Endothelial cell of umbilical vein (primary cell): ENCODE data around the gene ACR. TPM values are rescaled to one million over a fixed set of nuclear protein-coding genes. Genes with fewer than 3 reads are reported as not detected.

Experiments
- BruUV-seq: library from RNA; stranded (reverse); fragments of 400-500 nt; replicated peaks from 2 replicates; lab custom pipeline; 2021; lab: Mats Ljungman, UMichigan
- CTCF ChIA-PET: fragments of 300-600, 350-600 bp; sonication (Branson Sonifier 250); formaldehyde crosslinking; loops from one replicate; lab custom pipeline; 2021; ENCODE audit warnings: antibody characterized with exemption, inconsistent platforms; lab: Charles Lee
- POLR2A ChIA-PET: fragments of 300-600, 350-600 bp; sonication (Branson Sonifier 250); formaldehyde crosslinking; loops from one replicate; lab custom pipeline; 2021; ENCODE audit warnings: antibody characterized with exemption, inconsistent platforms; lab: Charles Lee
- DNase-seq: peaks from one replicate; pipeline ENCODE4 v3.0.0-alpha.2; 2011; ENCODE audit warnings: low read depth, low spot score
- FAIRE-seq: peaks from 2 replicates; lab custom pipeline; 2011; peaks lifted over from hg19 to GRCh38; lab: Jason Lieb, UNC
- H2AFZ ChIP-seq: 2 replicates; pipeline ENCODE4 v1.6.0; 2012; ENCODE audit warnings: low read depth, low read length, control low read depth, inconsistent platforms
- H3K27ac ChIP-seq: 2 replicates; pipeline ENCODE4 v1.5.1; 2011; ENCODE audit warnings: low read depth, mild to moderate bottlenecking, control low read depth, low read length, moderate library complexity; ENCODE audit not compliant: insufficient read depth
- H3K27me3 ChIP-seq, 2 experiments: 2 replicates each; pipeline versions ENCODE4 v1.6.0 to v1.6.1; 2011; ENCODE audit warnings: low read length in 2 of 2, mixed read lengths in 1 of 2; ENCODE audit not compliant: control insufficient read depth in 2 of 2, insufficient read depth in 2 of 2
- H3K36me3 ChIP-seq, 2 experiments: 2 replicates in 1 of 2; 3 replicates in 1 of 2; pipeline ENCODE4 v1.5.1; 2011; ENCODE audit warnings: low read length in 2 of 2, mild to moderate bottlenecking in 1 of 2, moderate library complexity in 1 of 2; ENCODE audit not compliant: control insufficient read depth in 2 of 2, insufficient read depth in 2 of 2; ENCODE audit errors: extremely low read depth in 1 of 2
- H3K4me1 ChIP-seq: 3 replicates; pipeline ENCODE4 v1.5.1; 2011; ENCODE audit warnings: mild to moderate bottlenecking, low read length; ENCODE audit not compliant: control insufficient read depth, insufficient read depth; ENCODE audit errors: extremely low read depth
- H3K4me2 ChIP-seq: 2 replicates; pipeline ENCODE4 v1.6.1; 2011; ENCODE audit warnings: low read length, control low read depth, mixed read lengths; ENCODE audit not compliant: insufficient read depth
- H3K4me3 ChIP-seq, 3 experiments: fragments of 200-600 bp in 1 of 3; sonication (generic), shearing (Covaris generic) in 1 of 3; replicated peaks in 1 of 3; 2 replicates each; pipeline ENCODE4 v1.5.1; 2011 to 2016; ENCODE audit warnings: control low read depth in 3 of 3, low read length in 3 of 3, mild to moderate bottlenecking in 2 of 3, inconsistent platforms in 1 of 3, low read depth in 1 of 3, moderate library complexity in 1 of 3; ENCODE audit not compliant: insufficient read depth in 1 of 3
- H3K79me2 ChIP-seq: 2 replicates; pipeline ENCODE4 v1.6.0; 2012; ENCODE audit warnings: low read length, inconsistent platforms; ENCODE audit not compliant: control insufficient read depth, insufficient read depth
- H3K9ac ChIP-seq: replicated peaks from 2 replicates; pipeline ENCODE3; 2011; ENCODE audit warnings: low read length, control low read depth; ENCODE audit not compliant: insufficient read depth; ENCODE audit errors: extremely low read depth
- H3K9me1 ChIP-seq: replicated peaks from 3 replicates; pipeline ENCODE4 v1.6.0; 2011; ENCODE audit warnings: mild to moderate bottlenecking, low read length; ENCODE audit not compliant: control insufficient read depth, insufficient read depth; ENCODE audit errors: extremely low read depth
- H3K9me3 ChIP-seq: replicated peaks from 2 replicates; pipeline ENCODE4 v1.5.1; 2012; ENCODE audit warnings: low read length, inconsistent platforms; ENCODE audit not compliant: control insufficient read depth, insufficient read depth
- H4K20me1 ChIP-seq: replicated peaks from 2 replicates; pipeline ENCODE3; 2011; ENCODE audit warnings: mild to moderate bottlenecking, low read length; ENCODE audit not compliant: control insufficient read depth, insufficient read depth; ENCODE audit errors: extremely low read depth
- EZH2 ChIP-seq: IDR thresholded peaks from 2 replicates; pipeline ENCODE4 v1.6.1; 2012; ENCODE audit warnings: borderline replicate concordance, low read depth, mild to moderate bottlenecking, moderate library complexity, low read length, inconsistent platforms; ENCODE audit not compliant: severe bottlenecking
- FOS ChIP-seq: IDR thresholded peaks from 2 replicates; pipeline ENCODE4 v1.6.1; 2011; ENCODE audit warnings: mild to moderate bottlenecking, low read length, moderate library complexity, borderline replicate concordance; ENCODE audit not compliant: insufficient read depth
- GATA2 ChIP-seq: IDR thresholded peaks from 2 replicates; pipeline ENCODE4 v1.7.0; 2011; ENCODE audit warnings: low read depth, mild to moderate bottlenecking, moderate library complexity, mixed read lengths, low read length; ENCODE audit not compliant: insufficient read length, insufficient read depth
- JUN ChIP-seq: IDR thresholded peaks from 2 replicates; pipeline ENCODE4 v1.6.1; 2011; ENCODE audit warnings: borderline replicate concordance, low read depth; ENCODE audit not compliant: insufficient read length, insufficient read depth
- MYC ChIP-seq: IDR thresholded peaks from one replicate; pipeline ENCODE4 v1.6.1; 2011; ENCODE audit warnings: mild to moderate bottlenecking, low read depth, low read length
- POLR2A ChIP-seq: IDR thresholded peaks from 2 replicates; pipeline ENCODE4 v1.6.1; 2012; ENCODE audit warnings: low read depth, mild to moderate bottlenecking, control low read depth, low read length
- POLR2AphosphoS5 ChIP-seq: IDR thresholded peaks from 2 replicates; pipeline ENCODE4 v1.6.1; 2012; ENCODE audit warnings: low read depth, mild to moderate bottlenecking, control low read depth, low read length, moderate library complexity; ENCODE audit not compliant: insufficient read depth
- dilution Hi-C: fragments of 300-500 bp; cut with MboI; formaldehyde crosslinking; loops from one replicate; pipeline ENCODE4 v1.15.0; 2019; ENCODE audit warnings: low sequenced_read_pairs; ENCODE audit not compliant: extremely low pct_ligation_motif_present
- intact Hi-C: fragments of 100-400 bp; cut with micrococcal nuclease; formaldehyde crosslinking; loops from one replicate; pipeline ENCODE4 v1.10.0; 2022
- polyA plus RNA-seq, 4 experiments: library from polyadenylated mRNA; depleted of rRNA in 3 of 4; stranded (reverse) in 3 of 4; unstranded in 1 of 4; fragments of >200 nt; gene quantifications; 2 replicates each; pipeline versions ENCODE4 v1.2.1 to v1.2.3, GENCODE V29; 2011 to 2012; ENCODE audit warnings: missing spikeins in 1 of 4
- total RNA-seq: library from RNA; stranded (reverse); gene quantifications from 2 replicates; pipeline ENCODE4 v1.2.3, GENCODE V29; 2021
- TF ChIP-seq, protein P1 (sequence below), 2 donors: IDR thresholded peaks; 1 replicate in 1 of 2; 2 replicates in 1 of 2; pipeline ENCODE4 v1.5.1; 2011; ENCODE audit warnings: low read length in 2 of 2, mild to moderate bottlenecking in 2 of 2, moderate library complexity in 2 of 2, control low read depth in 1 of 2, inconsistent platforms in 1 of 2, low read depth in 1 of 2; ENCODE audit not compliant: insufficient read depth in 1 of 2; ENCODE audit errors: extremely low read depth in 1 of 2

Gene ACR
- total and polyA plus RNA-seq, 2 donors (not counting 3 experiments of a cell fraction or from before 2014, with no cell fraction given): 0.91 to 4.1 TPM

DNA sequence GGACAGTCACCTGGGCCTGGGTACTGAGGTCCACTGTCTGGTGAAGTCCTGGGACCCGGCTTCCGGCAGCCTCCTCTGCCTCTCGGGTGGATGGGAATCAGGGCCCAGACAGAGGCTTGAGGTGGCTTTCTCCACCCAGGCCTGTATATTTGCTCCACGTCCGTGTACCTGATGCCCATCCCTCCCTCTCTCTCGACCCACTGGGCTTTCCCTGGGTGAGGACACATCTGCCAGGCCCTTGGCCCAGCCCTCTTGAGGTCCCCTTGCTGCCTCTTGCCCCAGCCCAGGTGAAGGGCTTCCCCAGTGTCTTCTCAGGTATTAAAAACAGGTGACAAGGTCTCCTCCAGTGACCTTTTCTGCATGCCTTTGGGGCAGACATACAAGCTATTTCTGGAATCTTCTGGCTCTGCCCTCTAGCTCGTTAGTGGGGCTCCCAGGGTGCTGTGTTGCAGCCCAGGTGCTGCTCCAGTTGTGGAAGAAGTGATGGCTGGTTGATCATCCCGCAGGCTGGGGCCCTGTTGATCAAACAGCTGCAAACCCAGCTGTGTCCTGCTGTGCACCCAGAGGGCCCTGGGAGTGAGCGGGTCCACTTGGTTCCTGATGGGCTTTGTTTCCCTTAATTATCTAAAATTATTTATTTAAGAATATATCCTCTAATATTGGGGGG is 25.5 kb upstream of the ACR start:
- no TSS peak for BruUV-seq
- peaks cover 39 to 81% of the 10 kb centered on the region in 2 experiments for H3K36me3 ChIP-seq
- H2AFZ ChIP-seq: no peak overlapping the region
- TF ChIP-seq POLR2A (no peak), EZH2 (no peak), FOS (no peak), MYC (no peak), GATA2 (no peak), JUN (no peak), POLR2AphosphoS5 (no peak)
- TF ChIP-seq, protein P1, sequence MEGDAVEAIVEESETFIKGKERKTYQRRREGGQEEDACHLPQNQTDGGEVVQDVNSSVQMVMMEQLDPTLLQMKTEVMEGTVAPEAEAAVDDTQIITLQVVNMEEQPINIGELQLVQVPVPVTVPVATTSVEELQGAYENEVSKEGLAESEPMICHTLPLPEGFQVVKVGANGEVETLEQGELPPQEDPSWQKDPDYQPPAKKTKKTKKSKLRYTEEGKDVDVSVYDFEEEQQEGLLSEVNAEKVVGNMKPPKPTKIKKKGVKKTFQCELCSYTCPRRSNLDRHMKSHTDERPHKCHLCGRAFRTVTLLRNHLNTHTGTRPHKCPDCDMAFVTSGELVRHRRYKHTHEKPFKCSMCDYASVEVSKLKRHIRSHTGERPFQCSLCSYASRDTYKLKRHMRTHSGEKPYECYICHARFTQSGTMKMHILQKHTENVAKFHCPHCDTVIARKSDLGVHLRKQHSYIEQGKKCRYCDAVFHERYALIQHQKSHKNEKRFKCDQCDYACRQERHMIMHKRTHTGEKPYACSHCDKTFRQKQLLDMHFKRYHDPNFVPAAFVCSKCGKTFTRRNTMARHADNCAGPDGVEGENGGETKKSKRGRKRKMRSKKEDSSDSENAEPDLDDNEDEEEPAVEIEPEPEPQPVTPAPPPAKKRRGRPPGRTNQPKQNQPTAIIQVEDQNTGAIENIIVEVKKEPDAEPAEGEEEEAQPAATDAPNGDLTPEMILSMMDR (IDR thresholded peaks at IDR 0.05; ENCODE audit: extremely low read depth in 1 of 2, insufficient read depth in 1 of 2, low read depth in 1 of 2, low read length in 2 of 2): no peak
- no peak overlapping the region for H3K4me3 ChIP-seq
- H3K9ac ChIP-seq: no peak overlapping the region
- H3K27me3 ChIP-seq: no peaks in the 10 kb centered on the region
- no peaks in the 10 kb centered on the region for H3K9me3 ChIP-seq
- FAIRE-seq (no peak), DNase-seq (no peak)
- H3K27ac ChIP-seq: no peak overlapping the region
- H3K79me2 ChIP-seq: peaks cover 7% of the 10 kb centered on the region
- no peaks in the 10 kb centered on the region for H3K9me1 ChIP-seq
- no peaks in the 10 kb centered on the region for H4K20me1 ChIP-seq
- H3K4me2 ChIP-seq: no peak overlapping the region
- intact Hi-C loops: no loop called here
- H3K4me1 ChIP-seq: no peaks in the 10 kb centered on the region
- dilution Hi-C loops: no loop called here
- ChIA-PET POLR2A (interaction anchor here (0.6 kb wide), 1 partner anchor 62 kb away, joined by 4 read pairs; no protein-coding TSS in a partner anchor), CTCF (no interaction called here)
